ENCODE results near the gene SIX6. TPM values are rescaled to one million over a fixed set of nuclear protein-coding genes. Genes with fewer than 3 reads are reported as not detected.

Gene SIX6
- total RNA-seq, 1 donor: not detected

GRCh38 chr14:60512973-60513571 lies 4.1 kb downstream of the SIX6 start:
- no peak for DNase-seq (ENCODE audit: low read depth in 2 of 3, low spot score in 2 of 3)

DNA sequence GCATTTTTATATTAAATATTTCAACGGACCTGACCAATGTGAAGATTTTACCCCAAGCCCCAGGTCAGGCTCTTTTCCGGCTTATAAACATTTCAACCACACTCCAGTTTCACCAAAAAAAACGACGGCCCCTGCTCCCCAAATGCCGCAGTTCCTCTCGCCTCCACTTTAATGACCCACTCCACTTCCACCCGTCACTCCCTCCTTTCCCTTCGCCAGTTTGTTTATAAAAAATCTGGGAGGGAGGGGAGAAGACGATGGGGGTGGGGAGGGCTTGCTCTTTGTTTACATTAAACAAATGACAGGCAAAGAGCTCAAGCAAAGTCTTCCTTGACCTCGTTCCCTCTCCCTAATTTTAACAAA lies 5.4 kb downstream of the SIX6 start:
- DNase-seq (ENCODE audit: low read depth in 2 of 3, low spot score in 2 of 3): no peak

DNA sequence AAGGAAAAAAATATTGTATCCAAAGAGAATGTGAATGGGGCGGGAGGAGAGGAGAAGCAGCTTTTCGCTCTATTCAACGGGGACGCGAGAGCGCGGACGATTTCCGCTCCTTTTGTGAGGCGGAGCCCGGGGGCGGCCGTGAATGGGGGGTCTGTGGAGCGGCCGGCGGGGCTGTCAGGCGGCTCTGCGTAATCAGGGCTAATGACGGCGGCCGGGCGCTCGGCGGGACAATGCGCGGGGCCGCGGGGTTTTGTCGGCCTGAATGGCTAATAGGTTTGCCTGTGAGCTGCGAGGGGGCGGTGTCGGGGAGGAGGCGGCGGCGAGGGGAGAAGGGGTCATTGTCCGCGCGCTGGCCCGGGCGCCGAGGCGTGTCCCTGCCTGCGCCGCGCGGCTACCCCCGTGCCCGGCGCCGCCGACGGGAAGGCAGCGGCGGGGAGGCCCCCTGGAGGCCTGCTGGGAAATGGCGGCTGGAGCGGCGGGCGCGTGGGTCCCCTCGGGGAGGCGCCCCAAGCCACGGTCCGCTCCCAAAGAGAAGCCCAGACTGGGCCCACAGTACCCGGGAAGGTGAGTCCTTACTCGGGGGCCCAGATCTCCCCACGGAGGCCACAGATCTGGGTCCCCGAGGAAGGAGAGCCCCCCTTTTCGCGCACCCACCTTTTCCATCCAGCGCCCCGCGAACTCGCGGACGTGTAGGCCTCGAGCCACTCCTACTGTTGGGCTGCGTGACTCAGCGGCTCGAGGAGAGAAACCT lies 6.0 kb downstream of the SIX6 start:
- peak in 1 of 3 donors; percentile 20 for DNase-seq (ENCODE audit: low read depth in 2 of 3, low spot score in 2 of 3)

- DNase-seq (ENCODE audit: low read depth in 2 of 3, low spot score in 2 of 3): peak in 1 of 3 donors; percentile 21
These were observed 6.8 kb downstream of the SIX6 start for GRCh38 chr14:60515511-60516289.

DNA sequence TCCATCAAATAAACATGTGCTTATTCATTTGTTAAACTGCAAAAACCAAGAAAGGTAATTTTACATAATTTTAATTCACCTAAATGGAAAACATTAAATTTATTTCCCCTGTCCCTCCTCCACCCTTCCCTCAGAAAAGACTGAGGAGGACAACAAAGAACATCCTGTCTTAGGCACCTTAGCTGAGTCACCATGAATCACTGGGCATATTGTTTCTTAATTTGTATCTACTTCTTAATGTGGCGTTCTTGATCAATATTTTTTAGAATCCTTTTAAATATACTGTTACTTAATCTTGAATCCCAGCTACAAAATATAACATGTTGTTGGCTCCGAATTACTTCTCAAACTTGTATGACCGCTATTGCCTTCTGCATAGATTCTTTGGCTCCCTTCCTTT lies 23.5 kb downstream of the SIX6 start:
- DNase-seq (ENCODE audit: low read depth in 2 of 3, low spot score in 2 of 3): no peak

DNA sequence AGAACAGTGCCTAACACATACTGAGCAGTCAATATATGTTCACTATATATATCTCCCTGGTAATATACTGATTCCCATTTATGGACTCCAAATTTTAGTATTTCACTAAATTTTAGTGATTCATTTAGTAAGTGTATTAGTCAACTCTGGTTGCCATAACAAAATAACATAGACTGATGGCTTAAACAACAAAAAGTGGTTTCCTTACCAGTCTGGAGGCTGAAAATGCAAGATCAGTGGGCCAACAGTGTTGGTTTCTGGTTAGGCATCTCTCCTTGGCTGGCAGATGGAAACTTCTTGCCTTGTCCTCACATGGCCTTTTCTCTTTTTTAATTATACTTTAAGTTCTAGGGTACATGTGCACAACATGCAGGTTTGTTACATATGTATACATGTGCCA lies 28.7 kb downstream of the SIX6 start:
- DNase-seq (ENCODE audit: low read depth in 2 of 3, low spot score in 2 of 3): no peak

DNA sequence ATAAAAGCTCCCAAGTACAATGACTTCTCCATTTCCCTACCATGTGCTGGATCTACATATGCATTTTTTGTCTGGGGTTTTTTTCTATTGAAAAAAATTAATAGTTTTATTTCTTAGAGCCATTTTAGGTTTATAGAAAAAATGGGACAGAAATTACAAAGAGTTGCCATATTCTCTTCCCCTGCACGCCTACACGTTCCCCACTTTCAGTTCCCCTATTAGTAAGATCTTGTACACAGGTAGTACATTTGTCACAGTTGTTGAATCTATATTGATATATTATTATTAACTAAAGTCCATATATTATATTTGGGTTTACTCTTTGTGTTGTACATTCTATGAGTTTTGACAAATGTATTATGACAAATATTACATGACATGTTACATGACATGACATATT lies 35.7 kb downstream of the SIX6 start:
- no peak for DNase-seq (ENCODE audit: low read depth in 2 of 3, low spot score in 2 of 3)

GRCh38 chr14:60553808-60554207 lies 44.9 kb downstream of the SIX6 start:
- DNase-seq (ENCODE audit: low read depth in 2 of 3, low spot score in 2 of 3): no peak

GRCh38 chr14:60561845-60562746 lies 53.1 kb downstream of the SIX6 start:
- DNase-seq (ENCODE audit: low read depth in 2 of 3, low spot score in 2 of 3): peak in 2 of 3 donors; percentile 50 to 76

Small RNAs within 50 kb of the gene (small RNA-seq; reads per million reads assigned to genes)
- not detected for gene AL049874.4

Other genes starting within 250 kb of the SIX6 start
- gene C14orf39, start 23.1 kb upstream of the SIX6 start, total RNA-seq: not detected
- not detected for gene SIX1, start 140.3 kb downstream of the SIX6 start, total RNA-seq
- gene SIX4, start 215.2 kb downstream of the SIX6 start, total RNA-seq: under 0.01 TPM
- gene MNAT1, start 225.6 kb downstream of the SIX6 start, total RNA-seq: 14.3 TPM